Prostate gland (tissue), 2 donors: ENCODE results near the gene ADGRL3. TPM values are rescaled to one million over a fixed set of nuclear protein-coding genes. Genes with fewer than 3 reads are reported as not detected.

ENCODE experiments used
- DNase-seq: peaks from one replicate; pipeline ENCODE4 v3.0.0-alpha.2; 2019; ENCODE audit warnings: low spot score
- H3K27ac ChIP-seq, 2 donors: fragments of 200-600 bp; sonication (generic); 2 replicates each; pipeline ENCODE4 v1.5.1; 2017 to 2019
- H3K27me3 ChIP-seq: fragments of 200-600 bp; sonication (generic); replicated peaks from 2 replicates; pipeline ENCODE4 v1.5.1; 2019; ENCODE audit not compliant: insufficient read depth
- H3K36me3 ChIP-seq, 2 donors: fragments of 200-600 bp; sonication (generic); 1 replicate in 1 of 2; 2 replicates in 1 of 2; pipeline versions ENCODE4 v1.5.1 to v1.8.1; 2017 to 2019
- H3K4me1 ChIP-seq: fragments of 200-600 bp; sonication (generic); replicated peaks from 2 replicates; pipeline ENCODE4 v1.5.1; 2019
- H3K4me3 ChIP-seq, 2 donors: fragments of 200-600 bp; sonication (generic); 2 replicates each; pipeline ENCODE4 v1.5.1; 2017 to 2019
- H3K9me3 ChIP-seq: fragments of 200-600 bp; sonication (generic); 2 replicates; pipeline ENCODE4 v1.5.1; 2017
- POLR2A ChIP-seq: fragments of 450-650 bp; IDR thresholded peaks from one replicate; pipeline ENCODE4 v1.6.1; 2016; ENCODE audit warnings: antibody characterized with exemption, mild to moderate bottlenecking
- POLR2AphosphoS5 ChIP-seq: sonication (generic); formaldehyde crosslinking; IDR thresholded peaks from one replicate; pipeline ENCODE4 v1.6.1; 2017; ENCODE audit warnings: antibody characterized with exemption
- WGBS: methylation state at CpG from one replicate; pipeline ENCODE4 v1.1.5; 2018; 5-methylcytosine and 5-hydroxymethylcytosine counted together
- intact Hi-C: fragments of 100-400 bp; cut with DNase I; formaldehyde crosslinking; loops from one replicate; pipeline ENCODE4 v1.14.2; 2022
- total RNA-seq, 2 donors: library from RNA; depleted of rRNA; stranded (reverse); fragments of >200 nt; gene quantifications; one replicate each; pipeline ENCODE4 v1.1.0, GENCODE V29; 2016
- TF ChIP-seq, protein P1 (sequence below), 4 experiments: fragments of 200-600 bp in 2 of 4; fragments of 450-650 bp in 2 of 4; sonication (generic) in 2 of 4; IDR thresholded peaks; 1 replicate in 3 of 4; 2 replicates in 1 of 4; pipeline ENCODE4 v1.5.1; 2016 to 2019; ENCODE audit warnings: antibody characterized with exemption in 4 of 4, mild to moderate bottlenecking in 2 of 4, moderate library complexity in 2 of 4

Gene ADGRL3
- total RNA-seq, 2 donors from 2014 or later: 1.7 to 23.5 TPM

DNA sequence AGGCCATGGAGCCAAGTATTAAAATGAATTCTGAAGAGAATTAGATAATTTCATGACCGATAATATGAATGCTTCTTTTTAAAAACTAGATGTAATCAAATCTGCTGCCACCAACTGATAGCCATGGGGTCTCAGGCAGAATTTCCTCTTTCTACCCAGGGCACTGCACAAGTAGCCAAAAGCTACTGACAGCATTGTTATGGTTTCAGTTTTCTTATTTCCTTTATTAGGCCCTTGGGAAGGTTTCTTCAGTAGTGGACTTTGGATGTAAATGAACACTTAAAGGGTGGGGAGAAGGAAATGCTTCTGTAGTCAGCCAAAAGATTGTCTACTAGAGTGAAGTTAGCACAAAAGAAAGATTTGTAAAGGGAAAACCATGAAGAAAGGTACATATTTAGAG is 686.0 kb downstream of the ADGRL3 start:
- no peak overlapping the region for H3K27ac ChIP-seq
- 70% methylated on average over 1 of the region's 1 CpG for WGBS
- DNase-seq: no peak
- TF ChIP-seq POLR2AphosphoS5 (no peak), POLR2A (no peak)
- TF ChIP-seq, protein P1, sequence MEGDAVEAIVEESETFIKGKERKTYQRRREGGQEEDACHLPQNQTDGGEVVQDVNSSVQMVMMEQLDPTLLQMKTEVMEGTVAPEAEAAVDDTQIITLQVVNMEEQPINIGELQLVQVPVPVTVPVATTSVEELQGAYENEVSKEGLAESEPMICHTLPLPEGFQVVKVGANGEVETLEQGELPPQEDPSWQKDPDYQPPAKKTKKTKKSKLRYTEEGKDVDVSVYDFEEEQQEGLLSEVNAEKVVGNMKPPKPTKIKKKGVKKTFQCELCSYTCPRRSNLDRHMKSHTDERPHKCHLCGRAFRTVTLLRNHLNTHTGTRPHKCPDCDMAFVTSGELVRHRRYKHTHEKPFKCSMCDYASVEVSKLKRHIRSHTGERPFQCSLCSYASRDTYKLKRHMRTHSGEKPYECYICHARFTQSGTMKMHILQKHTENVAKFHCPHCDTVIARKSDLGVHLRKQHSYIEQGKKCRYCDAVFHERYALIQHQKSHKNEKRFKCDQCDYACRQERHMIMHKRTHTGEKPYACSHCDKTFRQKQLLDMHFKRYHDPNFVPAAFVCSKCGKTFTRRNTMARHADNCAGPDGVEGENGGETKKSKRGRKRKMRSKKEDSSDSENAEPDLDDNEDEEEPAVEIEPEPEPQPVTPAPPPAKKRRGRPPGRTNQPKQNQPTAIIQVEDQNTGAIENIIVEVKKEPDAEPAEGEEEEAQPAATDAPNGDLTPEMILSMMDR (IDR thresholded peaks at IDR 0.05): no peak
- no peaks in the 10 kb centered on the region for H3K36me3 ChIP-seq
- no peaks in the 10 kb centered on the region for H3K27me3 ChIP-seq
- no peaks in the 10 kb centered on the region for H3K9me3 ChIP-seq
- no peak overlapping the region for H3K4me3 ChIP-seq
- intact Hi-C loops: no loop called here
- no peaks in the 10 kb centered on the region for H3K4me1 ChIP-seq

DNA sequence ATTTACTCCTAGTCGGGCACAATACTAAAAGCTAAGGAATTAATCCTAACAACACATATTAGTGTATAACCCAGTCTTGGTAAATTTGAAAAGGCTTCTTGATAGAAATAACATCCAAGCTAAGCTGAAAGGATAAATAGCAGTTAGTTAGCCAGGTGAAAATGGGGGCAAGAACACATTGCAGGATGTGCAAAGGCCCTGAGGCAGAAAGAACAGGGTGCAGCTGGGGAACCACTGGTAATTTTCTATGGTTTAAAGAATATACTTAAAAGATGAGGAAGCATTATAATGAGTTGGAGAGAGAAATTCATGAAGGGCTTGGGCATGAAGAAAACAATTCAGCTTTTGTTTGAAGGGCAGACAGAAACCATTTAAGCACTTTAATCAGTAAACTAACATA is 689.0 kb downstream of the ADGRL3 start:
- intact Hi-C loops: no loop called here
- no peaks in the 10 kb centered on the region for H3K27me3 ChIP-seq
- WGBS: 92% methylated on average over 1 of the region's 1 CpG
- H3K4me3 ChIP-seq: no peak overlapping the region
- H3K27ac ChIP-seq: no peak overlapping the region
- no peaks in the 10 kb centered on the region for H3K4me1 ChIP-seq
- H3K9me3 ChIP-seq: no peaks in the 10 kb centered on the region
- TF ChIP-seq POLR2AphosphoS5 (no peak), POLR2A (no peak)
- TF ChIP-seq, protein P1 (IDR thresholded peaks at IDR 0.05): no peak
- DNase-seq: no peak
- no peaks in the 10 kb centered on the region for H3K36me3 ChIP-seq

DNA sequence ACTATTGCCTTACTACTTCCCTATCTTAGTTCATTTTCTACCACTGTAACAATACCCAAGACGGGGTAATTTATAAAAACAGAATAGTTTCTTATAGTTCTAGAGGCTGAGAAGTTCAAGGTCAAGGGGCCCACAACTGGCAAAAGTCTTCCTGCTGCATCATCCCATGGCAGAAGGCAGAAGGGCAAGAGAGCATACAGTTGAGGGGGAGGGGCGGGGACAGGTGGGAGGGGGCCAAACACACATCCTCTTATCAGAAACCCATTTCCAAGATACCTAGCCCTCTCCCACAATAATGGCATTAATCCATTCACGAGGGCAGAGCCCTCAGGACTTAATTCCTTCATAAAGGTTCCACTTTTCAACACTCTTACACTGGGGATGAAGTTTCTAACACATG is 690.2 kb downstream of the ADGRL3 start:
- H3K4me1 ChIP-seq: no peaks in the 10 kb centered on the region
- no peak overlapping the region for H3K4me3 ChIP-seq
- no peak for DNase-seq
- WGBS: 78% methylated on average over 3 of the region's 3 CpGs
- no peaks in the 10 kb centered on the region for H3K36me3 ChIP-seq
- H3K27ac ChIP-seq: no peak overlapping the region
- TF ChIP-seq POLR2AphosphoS5: no peak
- TF ChIP-seq, protein P1 (IDR thresholded peaks at IDR 0.05): no peak
- no peak for TF ChIP-seq POLR2A
- intact Hi-C loops: no loop called here
- no peaks in the 10 kb centered on the region for H3K9me3 ChIP-seq
- no peaks in the 10 kb centered on the region for H3K27me3 ChIP-seq

DNA sequence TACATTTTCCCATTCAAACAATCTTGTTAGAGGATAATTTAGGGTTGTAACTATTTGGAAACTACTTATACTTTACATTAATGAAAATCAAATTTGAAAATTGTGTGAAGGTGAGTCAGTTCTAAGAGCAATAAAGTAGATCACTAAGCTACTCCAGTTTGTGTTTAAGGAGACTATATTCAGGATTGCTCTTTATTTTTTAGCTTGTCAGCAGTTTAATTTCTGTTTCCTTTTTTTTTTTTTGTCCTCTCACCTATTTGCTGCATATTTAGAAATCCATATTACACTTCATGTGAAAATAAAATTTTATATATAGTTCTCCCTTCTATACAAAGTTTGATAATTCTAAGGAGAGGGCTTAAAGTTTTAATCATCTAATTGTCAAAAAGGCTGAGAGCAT is 691.8 kb downstream of the ADGRL3 start:
- no peak overlapping the region for H3K27ac ChIP-seq
- H3K9me3 ChIP-seq: no peaks in the 10 kb centered on the region
- H3K36me3 ChIP-seq: no peaks in the 10 kb centered on the region
- no peaks in the 10 kb centered on the region for H3K27me3 ChIP-seq
- H3K4me3 ChIP-seq: no peak overlapping the region
- intact Hi-C loops: no loop called here
- DNase-seq: no peak
- TF ChIP-seq, protein P1 (IDR thresholded peaks at IDR 0.05): no peak
- TF ChIP-seq POLR2A: no peak
- no peak for TF ChIP-seq POLR2AphosphoS5
- no peaks in the 10 kb centered on the region for H3K4me1 ChIP-seq

DNA sequence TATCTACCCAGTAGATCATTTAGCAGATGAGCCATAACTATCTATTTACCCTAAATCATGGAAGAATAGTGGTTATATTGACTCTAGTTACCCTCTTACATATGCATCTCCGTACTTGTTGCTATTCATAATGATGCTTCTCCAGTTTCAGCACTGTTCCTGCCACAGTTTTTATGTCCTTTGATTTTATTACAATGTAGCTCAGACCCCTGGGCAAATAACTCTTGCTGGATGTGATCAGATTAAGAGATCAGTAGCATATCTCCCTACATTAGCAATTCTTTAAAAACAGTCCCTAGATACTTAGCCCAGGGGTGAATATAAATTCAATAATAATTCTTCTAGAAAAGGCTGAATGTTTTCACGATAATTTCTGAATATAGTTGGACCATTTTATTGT is 696.5 kb downstream of the ADGRL3 start:
- DNase-seq: no peak
- no peaks in the 10 kb centered on the region for H3K9me3 ChIP-seq
- no peak overlapping the region for H3K27ac ChIP-seq
- no peaks in the 10 kb centered on the region for H3K36me3 ChIP-seq
- TF ChIP-seq POLR2AphosphoS5 (no peak), POLR2A (no peak)
- TF ChIP-seq, protein P1 (IDR thresholded peaks at IDR 0.05): no peak
- WGBS: 56% methylated on average over 2 of the region's 2 CpGs
- no peak overlapping the region for H3K4me3 ChIP-seq
- no peaks in the 10 kb centered on the region for H3K27me3 ChIP-seq
- H3K4me1 ChIP-seq: no peaks in the 10 kb centered on the region
- intact Hi-C loops: no loop called here
